Smooth muscle cell (in vitro differentiated cells): ENCODE measurements around the gene HSF2BP. TPM values are rescaled to one million over a fixed set of nuclear protein-coding genes. Genes with fewer than 3 reads are reported as not detected.

ENCODE experiments used
- DNase-seq: peaks from one replicate; lab custom pipeline; 2025; ENCODE audit not compliant: unreplicated experiment; lab: John Stamatoyannopoulos, UW
- H2AFZ ChIP-seq: fragments of 200-600 bp; sonication (generic); 2 replicates; pipeline ENCODE4 v1.6.0; 2016; ENCODE audit warnings: antibody characterized with exemption, low read depth, mild to moderate bottlenecking
- H3F3A ChIP-seq: fragments of 200-600 bp; sonication (generic); 2 replicates; pipeline ENCODE4 v1.6.0; 2017; ENCODE audit warnings: antibody characterized with exemption, low read depth
- H3K27ac ChIP-seq: fragments of 200-600 bp; sonication (generic); 2 replicates; pipeline ENCODE4 v1.5.1; 2016; ENCODE audit warnings: low read depth, mild to moderate bottlenecking
- H3K27me3 ChIP-seq: fragments of 200-600 bp; sonication (generic); 2 replicates; pipeline ENCODE4 v1.6.1; 2016; ENCODE audit warnings: low read depth, mild to moderate bottlenecking
- H3K36me3 ChIP-seq: fragments of 200-600 bp; sonication (generic); 2 replicates; pipeline ENCODE4 v1.5.1; 2016; ENCODE audit warnings: low read depth
- H3K4me1 ChIP-seq: fragments of 200-600 bp; sonication (generic); 2 replicates; pipeline ENCODE4 v1.5.1; 2016; ENCODE audit warnings: low read depth
- H3K4me2 ChIP-seq: fragments of 200-600 bp; sonication (generic); 2 replicates; pipeline ENCODE4 v1.6.0; 2016; ENCODE audit warnings: mild to moderate bottlenecking
- H3K4me3 ChIP-seq: fragments of 200-600 bp; sonication (generic); 2 replicates; pipeline ENCODE4 v1.5.1; 2016; ENCODE audit warnings: mild to moderate bottlenecking
- H3K79me2 ChIP-seq: fragments of 200-600 bp; sonication (generic); 2 replicates; pipeline ENCODE4 v1.6.0; 2016; ENCODE audit warnings: low read depth, mild to moderate bottlenecking
- H3K9ac ChIP-seq: fragments of 200-600 bp; sonication (generic); 2 replicates; pipeline ENCODE4 v1.6.0; 2016; ENCODE audit warnings: low read depth
- H3K9me3 ChIP-seq: fragments of 200-600 bp; sonication (generic); replicated peaks from 2 replicates; pipeline ENCODE4 v1.5.1; 2016; ENCODE audit warnings: low read depth
- H4K20me1 ChIP-seq: fragments of 200-600 bp; sonication (generic); 2 replicates; pipeline ENCODE4 v1.6.0; 2016; ENCODE audit warnings: low read depth
- CTCF ChIP-seq: fragments of 200-600 bp; sonication (generic); IDR thresholded peaks from 2 replicates; pipeline ENCODE4 v1.5.1; 2017; ENCODE audit warnings: borderline replicate concordance, mild to moderate bottlenecking, antibody characterized with exemption; ENCODE audit not compliant: insufficient read depth, poor library complexity, severe bottlenecking
- WGBS: methylation state at CpG from one replicate; pipeline ENCODE4 v1.1.7; 2016; ENCODE audit warnings: low lambda C conversion rate; 5-methylcytosine and 5-hydroxymethylcytosine counted together
- polyA plus RNA-seq: library from polyadenylated mRNA; unstranded; fragments of >200 nt; fragmentation: Nextera tagmentation; extraction: Ambion mirVana; gene quantifications from 2 replicates; pipeline ENCODE4 v1.2.1, GENCODE V29; 2016
- total RNA-seq: library from RNA; depleted of rRNA; stranded (reverse); fragments of >200 nt; gene quantifications from 2 replicates; pipeline ENCODE4 v1.2.3, GENCODE V29; 2014

The HSF2BP gene
- total and polyA plus RNA-seq, 2 experiments from 2014 or later: 0.97 to 1.9 TPM

- Histone ChIP-seq H3K27ac (no peak overlapping the region), H3K4me3 (no peak overlapping the region), H3K4me1 (no peaks in the 10 kb centered on the region), H3K79me2 (peaks cover 65% of the 10 kb centered on the region), H3K4me2 (no peak overlapping the region), H3K9ac (no peak overlapping the region), H3F3A (no peaks in the 10 kb centered on the region), H3K27me3 (no peaks in the 10 kb centered on the region), H3K36me3 (peaks cover 3% of the 10 kb centered on the region), H3K9me3 (no peaks in the 10 kb centered on the region), H2AFZ (no peak overlapping the region), H4K20me1 (peaks cover 23% of the 10 kb centered on the region)
- DNase-seq: no peak
- WGBS: 85% methylated on average over 7 of the region's 7 CpGs
- TF ChIP-seq CTCF: no peak
These were observed 8.1 kb upstream of the HSF2BP start for GRCh38 chr21:43667191-43667904.

DNA sequence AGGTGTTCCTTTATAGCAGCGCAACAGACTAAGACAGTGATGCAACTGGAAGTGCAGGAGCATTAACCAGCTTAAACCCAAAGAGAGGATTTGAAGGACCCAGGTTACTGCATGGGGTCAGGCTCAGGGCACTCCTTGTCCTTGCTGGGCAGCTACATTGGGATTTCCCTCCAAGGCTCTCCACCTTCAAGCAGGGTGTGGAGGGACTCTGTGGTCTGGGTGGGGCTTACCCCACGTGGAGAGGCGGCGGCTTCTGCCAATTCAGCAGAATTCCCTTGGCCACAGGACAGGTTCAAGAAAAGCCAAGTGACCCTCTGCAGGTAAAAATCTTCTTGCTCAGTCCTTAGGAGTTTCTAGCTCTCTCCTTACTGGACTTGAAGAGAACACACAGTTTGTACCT, 6.6 kb upstream of the HSF2BP start:
- H3K4me2 ChIP-seq: no peak overlapping the region
- H4K20me1 ChIP-seq: peaks cover 23% of the 10 kb centered on the region
- 94% methylated on average over 4 of the region's 4 CpGs for WGBS
- H3K27me3 ChIP-seq: no peaks in the 10 kb centered on the region
- no peak for DNase-seq
- H3F3A ChIP-seq: no peaks in the 10 kb centered on the region
- H3K9me3 ChIP-seq: no peaks in the 10 kb centered on the region
- peaks cover 80% of the 10 kb centered on the region for H3K79me2 ChIP-seq
- H3K4me1 ChIP-seq: peaks cover 3% of the 10 kb centered on the region
- no peak overlapping the region for H3K27ac ChIP-seq
- H3K9ac ChIP-seq: no peak overlapping the region
- peaks cover 3% of the 10 kb centered on the region for H3K36me3 ChIP-seq
- no peak overlapping the region for H2AFZ ChIP-seq
- H3K4me3 ChIP-seq: no peak overlapping the region
- no peak for TF ChIP-seq CTCF

- DNase-seq: no peak
- Histone ChIP-seq H3K4me1 (peaks cover 10% of the 10 kb centered on the region), H4K20me1 (peaks cover 21% of the 10 kb centered on the region), H3K36me3 (peaks cover 3% of the 10 kb centered on the region), H3K4me2 (no peak overlapping the region), H3K9ac (no peak overlapping the region), H3K9me3 (no peaks in the 10 kb centered on the region), H3K27ac (no peak overlapping the region), H3K27me3 (no peaks in the 10 kb centered on the region), H2AFZ (no peak overlapping the region), H3K79me2 (peaks cover 93% of the 10 kb centered on the region), H3K4me3 (no peak overlapping the region), H3F3A (no peaks in the 10 kb centered on the region)
- TF ChIP-seq CTCF: no peak
- WGBS: 95% methylated on average over 4 of the region's 4 CpGs
These were observed 5.1 kb upstream of the HSF2BP start for GRCh38 chr21:43664358-43664757.

DNA sequence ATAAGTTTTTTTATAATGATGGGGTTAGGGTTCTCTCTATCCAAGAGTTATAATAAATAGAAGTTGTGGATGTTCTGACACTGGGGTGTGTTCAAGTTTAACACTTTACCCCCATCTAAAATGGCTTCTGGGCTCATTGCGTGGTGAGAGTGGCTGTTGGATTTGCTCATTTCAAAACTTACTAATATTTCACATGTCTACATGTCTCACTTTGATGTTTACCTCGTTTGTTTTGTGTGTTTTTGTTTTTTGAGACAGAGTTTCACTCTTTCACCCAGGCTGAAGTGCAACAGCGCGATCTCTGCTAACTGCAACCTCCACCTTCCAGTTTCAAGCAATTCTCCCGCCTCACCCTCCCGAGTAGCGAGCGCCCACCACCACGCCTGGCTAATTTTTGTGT, 3.7 kb upstream of the HSF2BP start:
- Histone ChIP-seq H3K9ac (no peak overlapping the region), H3K4me2 (no peak overlapping the region), H3K4me1 (peaks cover 15% of the 10 kb centered on the region), H3K4me3 (no peak overlapping the region), H3K27ac (no peak overlapping the region), H4K20me1 (peaks cover 11% of the 10 kb centered on the region), H3F3A (no peaks in the 10 kb centered on the region), H3K27me3 (no peaks in the 10 kb centered on the region), H3K9me3 (no peaks in the 10 kb centered on the region), H3K79me2 (peaks cover 83% of the 10 kb centered on the region), H3K36me3 (peaks cover 3% of the 10 kb centered on the region), H2AFZ (no peak overlapping the region)
- no peak for TF ChIP-seq CTCF
- no peak for DNase-seq
- 99% methylated on average over 9 of the region's 9 CpGs for WGBS
